OCI-LY1 (cell line): Measurements from ENCODE around the gene PDE2A.

Experiments used
- H2AFZ ChIP-seq: fragments of 200-600 bp; sonication (generic), shearing (Covaris generic); 2 replicates; pipeline ENCODE4 v1.6.0; 2014; ENCODE audit warnings: antibody characterized with exemption, mild to moderate bottlenecking, low read length
- H3F3A ChIP-seq: fragments of 200-600 bp; sonication (generic), shearing (Covaris generic); 2 replicates; pipeline ENCODE4 v1.6.0; 2014; ENCODE audit warnings: mild to moderate bottlenecking, antibody characterized with exemption, low read length, moderate library complexity; ENCODE audit not compliant: insufficient read depth
- H3K27ac ChIP-seq: fragments of 200-600 bp; sonication (generic); 2 replicates; pipeline ENCODE4 v1.5.1; 2014; ENCODE audit warnings: low read length, mixed run types, mild to moderate bottlenecking, low read depth; ENCODE audit not compliant: poor library complexity, severe bottlenecking
- H3K27me3 ChIP-seq: fragments of 200-600 bp; sonication (generic); 2 replicates; pipeline ENCODE4 v1.6.0; 2014; ENCODE audit warnings: antibody characterized with exemption, mild to moderate bottlenecking, low read length, moderate library complexity; ENCODE audit not compliant: insufficient read depth
- H3K36me3 ChIP-seq: fragments of 200-600 bp; sonication (generic); 2 replicates; pipeline ENCODE4 v1.6.1; 2014; ENCODE audit warnings: mild to moderate bottlenecking, antibody characterized with exemption, low read length, moderate library complexity, mixed read lengths; ENCODE audit not compliant: insufficient read depth
- H3K4me1 ChIP-seq: fragments of 200-600 bp; sonication (generic); 2 replicates; pipeline ENCODE4 v1.5.1; 2014; ENCODE audit warnings: mild to moderate bottlenecking, low read length, moderate library complexity; ENCODE audit not compliant: insufficient read depth, severe bottlenecking
- H3K4me2 ChIP-seq: fragments of 200-600 bp; sonication (generic), shearing (Covaris generic); 2 replicates; pipeline ENCODE4 v1.6.1; 2014; ENCODE audit warnings: low read length
- H3K4me3 ChIP-seq: fragments of 200-600 bp; sonication (generic); 2 replicates; pipeline ENCODE4 v1.5.1; 2014; ENCODE audit warnings: low read length, low read depth, mild to moderate bottlenecking, mixed read lengths; ENCODE audit not compliant: poor library complexity, severe bottlenecking
- H3K79me2 ChIP-seq: fragments of 200-600 bp; shearing (Covaris generic); 2 replicates; pipeline ENCODE4 v1.6.1; 2016; ENCODE audit warnings: mixed run types, low read length, mixed read lengths; ENCODE audit not compliant: insufficient read depth
- H3K9ac ChIP-seq: fragments of 200-600 bp; sonication (generic), shearing (Covaris generic); 2 replicates; pipeline ENCODE4 v1.6.1; 2014; ENCODE audit warnings: mild to moderate bottlenecking, low read length, mixed read lengths
- H3K9me2 ChIP-seq: fragments of 200-600 bp; sonication (generic), shearing (Covaris generic); 2 replicates; pipeline ENCODE4 v1.6.1; 2014; ENCODE audit warnings: low read depth, mild to moderate bottlenecking, low read length, mixed read lengths
- H3K9me3 ChIP-seq: fragments of 200-600 bp; shearing (Covaris generic); 2 replicates; pipeline ENCODE4 v1.6.1; 2014; ENCODE audit warnings: low read length, mixed read lengths
- H4K20me1 ChIP-seq: fragments of 200-600 bp; sonication (generic), shearing (Covaris generic); 2 replicates; pipeline ENCODE4 v1.6.0; 2016; ENCODE audit warnings: mild to moderate bottlenecking, low read length; ENCODE audit not compliant: insufficient read depth
- EZH2 ChIP-seq: fragments of 200-600 bp; sonication (generic), shearing (Covaris generic); IDR thresholded peaks from 2 replicates; pipeline ENCODE4 v1.8.0; 2017; ENCODE audit warnings: borderline replicate concordance, mixed run types, mild to moderate bottlenecking, antibody characterized with exemption, low read length, moderate library complexity, mixed read lengths
- TF ChIP-seq, protein P1 (sequence below): fragments of 200-600 bp; sonication (generic), shearing (Covaris generic); IDR thresholded peaks from 2 replicates; pipeline ENCODE4 v1.5.1; 2017; ENCODE audit warnings: mild to moderate bottlenecking, antibody characterized with exemption, low read length, moderate library complexity, mixed read lengths

Gene PDE2A

GRCh38 chr11:72672597-72673238, 1.5 kb downstream of the PDE2A start:
- TF ChIP-seq, protein P1, sequence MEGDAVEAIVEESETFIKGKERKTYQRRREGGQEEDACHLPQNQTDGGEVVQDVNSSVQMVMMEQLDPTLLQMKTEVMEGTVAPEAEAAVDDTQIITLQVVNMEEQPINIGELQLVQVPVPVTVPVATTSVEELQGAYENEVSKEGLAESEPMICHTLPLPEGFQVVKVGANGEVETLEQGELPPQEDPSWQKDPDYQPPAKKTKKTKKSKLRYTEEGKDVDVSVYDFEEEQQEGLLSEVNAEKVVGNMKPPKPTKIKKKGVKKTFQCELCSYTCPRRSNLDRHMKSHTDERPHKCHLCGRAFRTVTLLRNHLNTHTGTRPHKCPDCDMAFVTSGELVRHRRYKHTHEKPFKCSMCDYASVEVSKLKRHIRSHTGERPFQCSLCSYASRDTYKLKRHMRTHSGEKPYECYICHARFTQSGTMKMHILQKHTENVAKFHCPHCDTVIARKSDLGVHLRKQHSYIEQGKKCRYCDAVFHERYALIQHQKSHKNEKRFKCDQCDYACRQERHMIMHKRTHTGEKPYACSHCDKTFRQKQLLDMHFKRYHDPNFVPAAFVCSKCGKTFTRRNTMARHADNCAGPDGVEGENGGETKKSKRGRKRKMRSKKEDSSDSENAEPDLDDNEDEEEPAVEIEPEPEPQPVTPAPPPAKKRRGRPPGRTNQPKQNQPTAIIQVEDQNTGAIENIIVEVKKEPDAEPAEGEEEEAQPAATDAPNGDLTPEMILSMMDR, result no peak
- TF ChIP-seq EZH2, result no peak
- Histone ChIP-seq H3K9me2 (no peaks in the 10 kb centered on the region), H3K27ac (no peak overlapping the region), H3K79me2 (no peaks in the 10 kb centered on the region), H3K9ac (no peak overlapping the region), H2AFZ (no peak overlapping the region), H3K27me3 (no peaks in the 10 kb centered on the region; the same call in 1 of the 2 replicates), H3K4me1 (no peaks in the 10 kb centered on the region), H4K20me1 (no peaks in the 10 kb centered on the region), H3K4me2 (no peak overlapping the region), H3K4me3 (no peak overlapping the region), H3F3A (no peaks in the 10 kb centered on the region), H3K36me3 (no peaks in the 10 kb centered on the region), H3K9me3 (peaks cover 4% of the 10 kb centered on the region; the same call in 1 of the 2 replicates)

DNA sequence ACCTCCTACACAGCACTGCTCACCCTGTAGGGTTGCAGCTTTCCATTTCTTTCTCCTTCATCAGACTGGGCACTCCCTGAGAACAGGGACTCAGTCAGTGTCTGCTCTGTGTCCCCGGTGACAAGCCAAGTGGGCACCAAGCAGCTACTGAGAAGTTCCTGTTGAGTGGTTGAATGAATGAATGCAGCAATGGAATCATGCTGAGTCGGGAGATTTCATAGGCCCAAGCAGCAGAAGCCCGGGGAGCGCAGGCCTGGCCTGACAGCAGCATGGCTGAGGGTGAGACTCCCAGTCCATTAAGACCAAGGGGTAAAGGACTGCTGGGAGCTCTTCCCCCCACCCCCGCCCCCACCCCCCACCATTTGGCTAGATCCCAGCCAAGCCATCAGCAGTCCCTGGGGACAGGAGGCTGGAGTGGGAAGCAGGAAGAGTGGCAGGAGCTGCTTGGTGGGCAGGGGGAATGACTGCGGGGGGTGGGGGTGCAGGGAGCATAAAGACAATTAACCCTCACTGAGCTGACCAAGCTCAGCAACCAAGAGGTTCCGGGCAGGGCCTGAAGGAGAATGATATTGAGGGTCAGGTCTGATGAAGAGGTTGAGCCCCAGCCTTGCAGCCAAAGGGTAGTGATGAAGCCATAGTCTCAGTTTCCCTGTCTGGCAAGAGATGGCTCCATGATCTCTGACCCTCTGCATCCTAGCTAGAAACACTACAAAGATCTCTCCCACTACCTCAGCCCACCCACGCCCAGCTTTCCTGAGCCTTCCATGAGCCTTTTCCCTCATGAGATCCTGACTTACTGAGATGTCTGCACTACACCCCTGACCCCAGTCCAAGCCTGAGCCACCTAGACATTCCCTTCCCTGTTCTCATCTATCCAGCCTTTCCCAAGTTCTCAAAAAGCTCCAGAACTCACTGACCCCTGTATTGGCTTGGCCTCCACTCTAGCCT, 2.8 kb downstream of the PDE2A start:
- no peak overlapping the region for H3K4me2 ChIP-seq
- H2AFZ ChIP-seq, result no peak overlapping the region
- peaks cover 10% of the 10 kb centered on the region; the same call in 1 of the 2 replicates for H3K9me3 ChIP-seq
- no peak overlapping the region for H3K27ac ChIP-seq
- H3K27me3 ChIP-seq, result no peaks in the 10 kb centered on the region; the same call in 1 of the 2 replicates
- H3K9me2 ChIP-seq, result no peaks in the 10 kb centered on the region
- H4K20me1 ChIP-seq, result no peaks in the 10 kb centered on the region
- TF ChIP-seq, protein P1, result no peak
- TF ChIP-seq EZH2, result no peak
- no peaks in the 10 kb centered on the region for H3K4me1 ChIP-seq
- no peaks in the 10 kb centered on the region for H3K79me2 ChIP-seq
- H3K4me3 ChIP-seq, result no peak overlapping the region
- no peak overlapping the region for H3K9ac ChIP-seq
- no peaks in the 10 kb centered on the region for H3F3A ChIP-seq
- no peaks in the 10 kb centered on the region for H3K36me3 ChIP-seq

DNA sequence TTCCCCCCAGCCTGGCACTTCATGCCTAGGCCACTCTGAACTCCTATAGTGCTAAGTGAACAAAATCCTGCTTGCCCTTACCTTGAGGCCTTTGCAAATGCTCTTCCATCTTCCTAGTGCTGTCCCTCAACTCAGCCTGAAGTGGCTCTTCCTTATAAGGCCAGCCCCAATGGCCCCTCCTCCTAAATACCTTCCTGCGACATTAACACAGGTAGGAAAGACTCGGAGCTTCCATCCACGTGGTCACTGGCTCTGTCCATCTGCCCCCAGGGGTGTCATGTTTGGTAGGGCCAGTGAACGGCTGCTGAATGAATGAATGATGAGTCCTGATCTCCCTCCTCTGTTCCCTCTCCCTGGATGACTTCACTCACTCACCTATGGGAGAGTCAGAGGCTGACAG, 4.2 kb downstream of the PDE2A start:
- Histone ChIP-seq H3K79me2 (no peaks in the 10 kb centered on the region), H3K9me3 (peaks cover 10% of the 10 kb centered on the region; the same call in 1 of the 2 replicates), H3K9ac (no peak overlapping the region), H3K4me1 (no peaks in the 10 kb centered on the region), H3K36me3 (no peaks in the 10 kb centered on the region), H2AFZ (no peak overlapping the region), H3K9me2 (no peaks in the 10 kb centered on the region), H3K4me3 (no peak overlapping the region), H4K20me1 (no peaks in the 10 kb centered on the region), H3K27ac (no peak overlapping the region), H3F3A (no peaks in the 10 kb centered on the region), H3K27me3 (no peaks in the 10 kb centered on the region; the same call in 1 of the 2 replicates), H3K4me2 (no peak overlapping the region)
- no peak for TF ChIP-seq EZH2
- TF ChIP-seq, protein P1, result no peak
